Measurements from ENCODE around the gene TMEM63B.
"Not testable (repeated sequence)": the region's sequence is repeated elsewhere in the genome, so short reads cannot be mapped to it uniquely, and the experiment has no call there.

DNA sequence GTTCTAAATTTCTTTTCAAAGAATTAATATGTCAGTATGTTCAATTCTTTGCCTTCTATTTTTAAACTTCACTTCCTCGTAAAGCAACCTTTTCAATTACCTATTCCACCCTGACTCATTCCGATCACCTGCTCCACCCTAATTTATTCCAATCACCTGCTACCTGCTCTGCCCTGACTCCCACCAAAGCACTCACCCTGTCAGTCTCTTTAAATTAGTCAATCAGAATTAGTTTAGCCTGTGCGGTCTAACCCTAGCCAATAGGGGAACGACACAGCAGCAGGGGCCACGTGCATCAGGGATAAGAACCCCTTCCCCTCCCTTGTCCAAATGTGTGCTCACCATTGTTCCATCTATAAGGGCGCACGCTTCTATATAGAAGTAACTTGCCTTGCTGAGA, 58.0 kb downstream of the TMEM63B start:
- TF ChIP-seq MAFK (IDR thresholded peaks at IDR 0.05; ENCODE audit: partially characterized antibody); JUN (IDR thresholded peaks at IDR 0.05); POLR2A (IDR thresholded peaks at IDR 0.05; ENCODE audit: low read length); EP300 (IDR thresholded peaks at IDR 0.05); RAD21 (conservative IDR thresholded peaks at IDR 0.05 in 1 of 2, IDR thresholded peaks at IDR 0.05 in 1 of 2); RFX5 (IDR thresholded peaks at IDR 0.05); CBX2 (IDR thresholded peaks at IDR 0.05; ENCODE audit: borderline replicate concordance, low read depth); POLR2AphosphoS2 (conservative IDR thresholded peaks at IDR 0.05; ENCODE audit: low read length); ZSCAN20 (CRISPR knock-in tag; IDR thresholded peaks at IDR 0.05): not testable (repeated sequence)
- TF ChIP-seq, protein P1, sequence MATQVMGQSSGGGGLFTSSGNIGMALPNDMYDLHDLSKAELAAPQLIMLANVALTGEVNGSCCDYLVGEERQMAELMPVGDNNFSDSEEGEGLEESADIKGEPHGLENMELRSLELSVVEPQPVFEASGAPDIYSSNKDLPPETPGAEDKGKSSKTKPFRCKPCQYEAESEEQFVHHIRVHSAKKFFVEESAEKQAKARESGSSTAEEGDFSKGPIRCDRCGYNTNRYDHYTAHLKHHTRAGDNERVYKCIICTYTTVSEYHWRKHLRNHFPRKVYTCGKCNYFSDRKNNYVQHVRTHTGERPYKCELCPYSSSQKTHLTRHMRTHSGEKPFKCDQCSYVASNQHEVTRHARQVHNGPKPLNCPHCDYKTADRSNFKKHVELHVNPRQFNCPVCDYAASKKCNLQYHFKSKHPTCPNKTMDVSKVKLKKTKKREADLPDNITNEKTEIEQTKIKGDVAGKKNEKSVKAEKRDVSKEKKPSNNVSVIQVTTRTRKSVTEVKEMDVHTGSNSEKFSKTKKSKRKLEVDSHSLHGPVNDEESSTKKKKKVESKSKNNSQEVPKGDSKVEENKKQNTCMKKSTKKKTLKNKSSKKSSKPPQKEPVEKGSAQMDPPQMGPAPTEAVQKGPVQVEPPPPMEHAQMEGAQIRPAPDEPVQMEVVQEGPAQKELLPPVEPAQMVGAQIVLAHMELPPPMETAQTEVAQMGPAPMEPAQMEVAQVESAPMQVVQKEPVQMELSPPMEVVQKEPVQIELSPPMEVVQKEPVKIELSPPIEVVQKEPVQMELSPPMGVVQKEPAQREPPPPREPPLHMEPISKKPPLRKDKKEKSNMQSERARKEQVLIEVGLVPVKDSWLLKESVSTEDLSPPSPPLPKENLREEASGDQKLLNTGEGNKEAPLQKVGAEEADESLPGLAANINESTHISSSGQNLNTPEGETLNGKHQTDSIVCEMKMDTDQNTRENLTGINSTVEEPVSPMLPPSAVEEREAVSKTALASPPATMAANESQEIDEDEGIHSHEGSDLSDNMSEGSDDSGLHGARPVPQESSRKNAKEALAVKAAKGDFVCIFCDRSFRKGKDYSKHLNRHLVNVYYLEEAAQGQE (IDR thresholded peaks at IDR 0.05) = not testable (repeated sequence)
- TF ChIP-seq, protein P2, sequence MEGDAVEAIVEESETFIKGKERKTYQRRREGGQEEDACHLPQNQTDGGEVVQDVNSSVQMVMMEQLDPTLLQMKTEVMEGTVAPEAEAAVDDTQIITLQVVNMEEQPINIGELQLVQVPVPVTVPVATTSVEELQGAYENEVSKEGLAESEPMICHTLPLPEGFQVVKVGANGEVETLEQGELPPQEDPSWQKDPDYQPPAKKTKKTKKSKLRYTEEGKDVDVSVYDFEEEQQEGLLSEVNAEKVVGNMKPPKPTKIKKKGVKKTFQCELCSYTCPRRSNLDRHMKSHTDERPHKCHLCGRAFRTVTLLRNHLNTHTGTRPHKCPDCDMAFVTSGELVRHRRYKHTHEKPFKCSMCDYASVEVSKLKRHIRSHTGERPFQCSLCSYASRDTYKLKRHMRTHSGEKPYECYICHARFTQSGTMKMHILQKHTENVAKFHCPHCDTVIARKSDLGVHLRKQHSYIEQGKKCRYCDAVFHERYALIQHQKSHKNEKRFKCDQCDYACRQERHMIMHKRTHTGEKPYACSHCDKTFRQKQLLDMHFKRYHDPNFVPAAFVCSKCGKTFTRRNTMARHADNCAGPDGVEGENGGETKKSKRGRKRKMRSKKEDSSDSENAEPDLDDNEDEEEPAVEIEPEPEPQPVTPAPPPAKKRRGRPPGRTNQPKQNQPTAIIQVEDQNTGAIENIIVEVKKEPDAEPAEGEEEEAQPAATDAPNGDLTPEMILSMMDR (IDR thresholded peaks at IDR 0.05) = not testable (repeated sequence)
- TF ChIP-seq, protein P3, sequence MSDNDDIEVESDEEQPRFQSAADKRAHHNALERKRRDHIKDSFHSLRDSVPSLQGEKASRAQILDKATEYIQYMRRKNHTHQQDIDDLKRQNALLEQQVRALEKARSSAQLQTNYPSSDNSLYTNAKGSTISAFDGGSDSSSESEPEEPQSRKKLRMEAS (IDR thresholded peaks at IDR 0.05) = not testable (repeated sequence)
- TF ChIP-seq, protein P4, sequence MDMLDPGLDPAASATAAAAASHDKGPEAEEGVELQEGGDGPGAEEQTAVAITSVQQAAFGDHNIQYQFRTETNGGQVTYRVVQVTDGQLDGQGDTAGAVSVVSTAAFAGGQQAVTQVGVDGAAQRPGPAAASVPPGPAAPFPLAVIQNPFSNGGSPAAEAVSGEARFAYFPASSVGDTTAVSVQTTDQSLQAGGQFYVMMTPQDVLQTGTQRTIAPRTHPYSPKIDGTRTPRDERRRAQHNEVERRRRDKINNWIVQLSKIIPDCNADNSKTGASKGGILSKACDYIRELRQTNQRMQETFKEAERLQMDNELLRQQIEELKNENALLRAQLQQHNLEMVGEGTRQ (IDR thresholded peaks at IDR 0.05) = not testable (repeated sequence)
